ENCODE measurements around the gene AIFM1.
"Not testable (repeated sequence)": the region's sequence is repeated elsewhere in the genome, so short reads cannot be mapped to it uniquely, and the experiment has no call there.

The AIFM1 gene

DNA sequence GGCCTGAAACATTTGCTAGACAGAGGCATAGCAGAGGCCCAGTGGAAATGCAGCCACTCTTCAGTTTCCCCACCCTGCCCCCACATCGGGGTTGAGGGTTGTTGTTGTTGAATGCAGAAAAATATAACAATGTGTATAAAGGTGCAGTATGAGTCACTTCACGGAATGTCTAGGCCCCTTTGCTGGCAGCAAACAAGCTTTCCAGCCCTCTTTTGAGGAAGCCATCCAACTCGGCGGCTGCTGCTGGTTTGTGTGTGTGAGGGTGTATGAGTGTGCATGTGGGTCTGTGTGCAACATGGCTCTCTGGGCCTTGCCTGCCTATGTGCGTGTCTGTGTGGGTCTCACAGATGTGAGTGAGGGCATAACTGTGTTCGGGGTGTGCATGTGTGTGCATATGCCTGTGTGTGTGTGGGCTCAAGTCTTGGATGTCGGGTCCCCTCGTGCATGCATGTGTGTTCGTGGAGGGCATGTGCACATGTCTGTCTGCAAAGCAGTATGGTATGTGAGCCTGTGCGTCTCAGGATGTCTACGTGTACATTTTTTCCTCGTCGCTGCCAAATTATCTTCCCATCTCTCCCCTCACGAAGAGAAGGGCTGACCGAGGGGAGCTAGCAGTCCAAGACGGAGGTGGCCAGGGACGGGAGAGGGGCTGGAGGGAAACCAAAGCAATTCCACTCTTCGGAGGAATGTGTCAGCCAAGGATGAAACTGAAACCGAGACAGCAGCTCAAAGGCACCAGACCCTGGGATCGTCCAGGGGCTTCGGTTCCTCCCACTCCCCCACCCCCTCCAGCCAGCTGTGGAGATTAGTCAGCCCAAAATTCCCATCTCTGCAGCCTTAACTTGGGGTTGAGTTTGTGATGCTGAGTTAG is 47.0 kb downstream of the AIFM1 start:
- no peak for DNase-seq

DNA sequence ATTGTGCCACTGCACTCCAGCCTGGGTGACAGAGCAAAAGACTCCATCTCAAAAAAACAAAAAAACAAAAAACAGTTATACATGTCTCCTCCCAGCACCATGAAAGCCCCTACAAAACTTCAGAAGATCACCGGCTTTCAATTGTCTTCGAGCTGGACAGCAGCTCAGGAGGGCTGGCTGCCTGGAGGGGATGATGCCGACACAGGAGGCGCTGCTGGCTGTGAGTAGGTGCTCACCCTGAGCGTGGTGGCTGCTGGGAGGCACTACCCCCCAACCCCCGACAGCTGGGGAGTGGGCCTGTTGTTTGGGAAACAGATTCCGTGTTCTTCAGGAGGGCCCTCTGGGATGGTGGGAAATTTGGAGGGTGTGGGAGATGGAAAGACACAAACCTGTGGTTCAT is 48.5 kb downstream of the AIFM1 start:
- no peak for DNase-seq

DNA sequence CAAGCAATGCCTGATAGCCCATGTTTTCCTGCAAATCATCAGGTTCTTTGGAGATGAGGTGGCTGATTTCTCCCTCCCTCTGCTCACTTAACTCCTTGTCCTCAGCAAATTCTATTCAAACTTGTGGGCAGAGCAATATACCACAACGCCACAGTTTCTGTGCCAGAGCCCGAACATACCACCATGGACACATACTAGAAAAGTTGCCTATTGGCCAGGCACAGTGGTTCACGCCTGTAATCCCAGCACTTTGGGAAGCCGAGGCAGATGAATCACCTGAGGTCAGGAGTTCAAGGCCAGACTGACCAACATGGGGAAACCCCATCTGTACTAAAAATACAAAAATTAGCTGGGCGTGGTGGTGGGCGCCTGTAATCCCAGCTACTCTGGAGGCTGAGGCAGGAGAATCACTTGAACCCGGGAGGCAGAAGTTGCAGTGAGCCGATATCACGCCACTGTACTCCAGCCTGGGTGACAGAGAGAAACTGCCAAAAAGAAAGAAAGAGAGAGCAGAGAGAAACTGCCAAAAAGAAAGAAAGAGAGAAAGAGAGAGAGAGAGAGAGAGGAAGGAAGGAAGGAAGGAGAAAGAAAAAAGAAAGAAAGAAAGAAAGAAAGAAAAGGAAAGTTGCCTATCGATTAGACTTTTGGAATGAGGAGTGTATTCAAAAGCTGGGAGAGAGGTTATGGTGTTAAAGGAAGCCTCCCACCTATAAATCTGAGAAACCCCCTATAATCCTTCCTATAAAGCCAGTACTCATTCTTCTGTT is 50.3 kb downstream of the AIFM1 start:
- not testable (repeated sequence) for DNase-seq

DNA sequence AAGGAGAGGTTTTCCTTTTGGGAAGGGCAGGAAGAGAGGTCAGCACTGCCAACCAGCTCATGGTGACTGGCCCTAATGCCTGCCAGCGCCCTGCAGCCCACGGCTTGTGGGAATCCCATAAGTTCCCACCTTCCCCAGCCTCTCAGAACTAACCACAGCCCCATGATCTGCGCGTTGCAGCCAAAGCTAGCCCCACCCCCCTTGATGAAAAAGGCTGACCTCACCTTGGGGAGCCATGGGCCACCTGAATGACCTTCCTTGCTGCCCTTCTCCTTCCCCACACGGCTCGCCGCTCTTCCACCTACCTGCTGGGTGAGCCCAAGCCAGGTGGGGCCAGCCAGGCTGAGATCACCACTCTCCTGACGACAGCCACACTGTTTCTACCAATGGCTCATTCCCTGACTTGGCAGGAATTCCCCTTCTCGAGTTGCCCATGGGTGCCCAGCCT is 51.5 kb downstream of the AIFM1 start:
- DNase-seq: peak; percentile 75

DNA sequence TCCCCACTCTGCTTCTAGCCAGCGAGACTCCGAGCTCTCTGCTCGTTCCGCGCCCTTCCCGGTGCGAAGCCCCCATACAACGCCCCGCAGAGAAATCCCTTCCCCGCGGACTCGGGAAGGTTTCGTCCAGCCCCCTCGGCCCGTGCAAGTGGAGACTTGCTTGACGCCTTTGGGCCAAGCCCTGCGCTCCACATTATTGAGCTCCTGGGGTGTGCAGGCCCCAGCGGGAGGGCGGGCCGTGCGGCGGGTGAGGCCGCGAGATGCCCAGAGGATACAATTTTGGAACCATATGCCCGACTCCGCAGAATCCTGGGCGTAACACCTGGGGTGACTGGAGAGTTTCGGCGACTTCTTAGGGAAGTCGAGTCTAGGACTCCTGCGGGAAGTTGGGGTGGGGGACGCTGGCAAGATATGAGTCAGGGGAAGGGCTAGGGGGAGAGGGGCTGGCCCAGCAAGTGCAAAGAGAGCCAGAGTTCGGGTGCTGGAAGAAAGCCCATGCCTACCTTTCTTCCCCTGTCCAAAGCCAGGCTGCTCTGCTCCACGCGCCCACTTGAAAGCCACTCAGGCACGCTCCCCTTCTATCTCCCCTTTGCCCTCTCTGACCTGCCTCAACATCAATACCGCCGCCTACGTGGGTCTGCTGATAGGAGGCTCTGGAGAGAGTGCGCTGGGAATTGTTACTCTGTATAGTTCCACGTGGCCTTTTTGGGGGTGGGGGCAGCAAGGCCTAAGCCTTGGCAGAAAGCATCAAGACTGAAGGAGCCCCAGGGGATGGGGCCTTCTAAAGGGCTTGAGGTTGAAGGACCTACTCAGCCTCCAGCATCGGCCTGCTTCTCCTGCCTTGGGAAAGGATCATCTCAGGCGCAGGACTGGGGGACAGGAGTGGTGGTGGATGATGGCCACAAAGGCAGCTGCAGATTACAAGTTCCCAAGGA is 54.2 kb downstream of the AIFM1 start:
- DNase-seq: no peak

DNA sequence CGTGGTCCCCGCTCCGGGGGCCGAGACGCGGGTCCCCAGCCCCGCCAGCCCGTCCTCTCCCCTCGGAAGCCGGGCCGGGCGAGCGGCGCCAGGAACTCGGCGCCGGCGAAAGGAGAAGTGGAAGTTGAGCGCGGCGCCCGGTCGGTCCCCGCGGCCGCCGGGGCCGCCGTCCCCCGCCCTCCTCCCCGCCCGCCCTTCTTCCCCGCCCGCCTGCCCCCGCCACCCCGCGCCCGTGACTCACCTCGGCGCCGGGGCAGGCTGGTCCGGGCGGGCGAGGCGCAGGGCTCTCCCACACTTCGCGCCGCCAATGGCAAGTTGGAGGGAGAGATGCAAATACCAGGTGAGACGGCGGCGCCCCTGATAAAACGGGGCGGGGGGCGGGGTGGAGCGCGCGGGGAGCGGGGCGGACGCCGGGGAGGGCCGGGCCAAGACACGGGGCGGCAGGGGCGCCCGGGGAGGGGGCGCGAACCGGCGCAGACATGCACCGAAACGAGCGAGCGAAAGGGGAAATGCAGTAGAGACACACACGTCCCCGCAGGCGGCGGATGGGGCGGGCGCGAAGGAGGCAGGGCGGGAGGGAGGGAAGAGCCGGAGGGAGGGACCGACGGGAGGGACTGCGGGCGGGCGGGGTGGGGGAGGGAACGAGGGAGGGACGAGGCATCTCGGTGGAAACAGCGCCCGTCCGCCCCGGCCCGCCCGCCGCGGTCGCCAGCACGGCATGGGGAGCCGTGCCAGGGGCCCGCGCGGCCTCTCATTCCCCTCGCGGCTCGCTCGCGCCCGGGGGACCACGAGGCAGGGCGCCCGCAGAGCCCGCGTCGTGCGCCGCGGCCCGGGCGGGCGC is 55.0 kb downstream of the AIFM1 start, which contains the start of gene ELF4:
Gene ELF4, minus strand, starts transcription at position 119 of the 841 bp plus-strand sequence. CDS start 29,167 bp downstream, outside the sequence.
- DNase-seq: peak; percentile 14

DNA sequence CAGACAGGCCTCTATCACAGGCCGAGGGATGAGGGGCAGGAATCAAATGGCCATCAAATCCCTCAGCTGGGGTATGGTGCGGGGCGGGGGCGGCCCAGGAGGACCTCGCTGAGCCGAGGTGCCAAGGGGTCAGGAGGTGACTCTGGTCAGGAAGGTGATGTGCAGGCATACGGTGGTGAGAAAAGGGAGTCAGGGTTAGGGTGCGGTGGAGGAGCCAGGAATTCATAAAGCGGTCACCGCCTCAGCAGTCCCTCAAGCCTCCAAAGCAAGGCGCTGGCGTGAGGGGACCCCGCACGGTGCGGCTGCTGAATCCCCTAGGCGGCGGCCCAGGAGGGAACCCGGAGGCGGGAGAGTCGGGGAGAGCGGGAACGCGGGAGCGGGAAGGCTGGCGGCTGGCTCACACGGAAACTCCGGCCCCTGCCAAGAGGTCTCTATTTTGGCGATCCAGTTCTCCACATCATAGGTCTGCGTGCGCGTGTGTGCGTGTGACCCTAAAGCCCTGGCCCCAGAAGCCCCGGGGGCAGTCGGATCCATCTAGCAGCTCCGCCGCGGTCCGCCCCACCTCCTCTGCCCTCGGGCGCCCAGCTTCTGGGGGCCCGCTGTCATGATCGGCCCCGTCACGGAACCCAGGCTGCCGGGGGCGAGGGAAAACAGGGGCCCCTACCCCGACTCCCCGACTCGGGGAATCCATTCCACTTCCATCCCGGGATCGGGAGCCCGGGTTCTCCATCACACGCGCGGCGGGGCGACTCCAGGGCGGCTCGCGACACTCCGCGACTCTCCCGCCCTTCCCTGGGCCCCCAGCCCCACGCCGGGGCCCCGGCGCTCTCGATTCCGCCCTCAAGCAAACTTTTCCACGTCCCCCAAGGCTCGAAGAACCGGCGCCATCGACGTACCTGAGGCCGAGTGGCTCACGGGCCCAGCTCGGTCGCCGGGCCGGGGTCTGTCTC is 55.9 kb downstream of the AIFM1 start:
- no peak for DNase-seq

DNA sequence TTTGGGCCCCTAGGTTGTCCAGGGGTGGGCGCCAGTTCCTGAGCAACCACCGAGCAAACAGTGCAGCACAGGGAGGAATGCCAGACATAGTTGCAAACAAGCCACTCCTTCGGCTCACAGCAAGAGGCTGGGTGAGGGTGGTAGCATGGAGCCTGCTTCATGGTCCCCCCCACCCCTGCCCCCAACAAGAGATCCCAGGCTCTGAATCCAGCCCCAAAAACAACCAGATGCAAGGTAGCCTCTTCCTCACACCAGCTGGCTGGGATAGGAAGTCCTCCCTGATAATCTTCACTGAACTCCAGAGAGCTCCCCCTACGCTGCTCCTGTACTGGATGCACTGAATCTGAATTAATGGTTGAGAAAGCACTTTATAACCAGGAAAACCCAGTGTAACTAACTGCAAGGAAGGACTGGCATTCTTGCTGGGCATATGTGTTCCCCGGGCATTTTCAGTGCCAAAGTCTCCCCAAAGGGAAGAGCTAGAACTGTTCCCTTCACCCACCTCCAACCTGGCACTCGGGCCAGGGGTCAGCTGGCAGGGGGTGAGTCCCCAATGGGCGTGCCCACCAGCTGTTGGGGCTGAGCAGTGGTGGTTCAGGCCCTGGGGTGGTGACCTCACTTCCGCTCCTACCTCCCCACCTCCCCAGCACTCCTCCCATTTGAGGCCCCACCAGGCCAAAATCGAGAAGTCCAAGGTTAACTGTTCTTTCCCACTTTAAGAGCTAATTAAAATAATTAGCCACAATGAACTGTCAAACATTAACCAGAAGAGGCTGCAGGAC is 56.8 kb downstream of the AIFM1 start:
- DNase-seq: peak; percentile 6

DNA sequence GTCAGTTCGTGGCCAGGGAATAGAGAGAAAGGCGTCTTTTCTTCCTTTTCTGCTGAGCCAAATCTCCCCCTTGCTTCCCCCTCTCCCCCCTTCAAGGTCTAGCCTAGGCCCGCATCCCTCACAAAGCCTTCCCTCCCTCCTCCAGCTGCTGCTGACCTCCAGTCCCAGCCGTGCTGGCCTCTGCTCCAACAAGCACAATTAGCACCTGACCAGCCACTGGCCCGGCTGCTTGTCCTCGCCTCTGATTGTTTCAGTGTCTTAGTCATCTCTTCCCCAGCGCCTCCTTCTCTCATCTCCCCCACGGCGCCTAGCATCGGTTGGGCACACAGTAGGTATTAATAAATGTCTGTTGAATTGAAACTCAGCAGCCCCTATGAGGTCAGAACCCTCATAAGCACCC is 59.6 kb downstream of the AIFM1 start:
- no peak for DNase-seq

DNA sequence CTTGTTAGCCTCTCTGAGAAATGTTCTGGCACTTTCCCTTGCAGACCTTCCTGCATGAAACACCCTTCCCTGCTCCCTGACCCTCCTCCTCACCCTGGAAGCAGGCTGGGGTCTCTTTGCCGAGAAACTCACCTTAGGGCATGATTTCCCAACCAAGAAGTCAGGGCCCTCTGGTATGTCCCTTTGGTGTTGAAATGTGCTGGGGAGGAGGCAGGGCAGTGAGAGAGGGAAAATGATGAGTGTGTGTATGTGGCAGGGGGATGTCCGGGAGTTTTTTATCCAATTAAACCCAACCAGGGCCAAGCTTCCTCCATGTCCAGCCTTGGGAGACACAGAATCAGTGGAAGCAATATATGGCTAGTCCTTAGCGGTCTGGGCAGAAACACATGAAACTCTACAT is 60.4 kb downstream of the AIFM1 start:
- DNase-seq: no peak

DNA sequence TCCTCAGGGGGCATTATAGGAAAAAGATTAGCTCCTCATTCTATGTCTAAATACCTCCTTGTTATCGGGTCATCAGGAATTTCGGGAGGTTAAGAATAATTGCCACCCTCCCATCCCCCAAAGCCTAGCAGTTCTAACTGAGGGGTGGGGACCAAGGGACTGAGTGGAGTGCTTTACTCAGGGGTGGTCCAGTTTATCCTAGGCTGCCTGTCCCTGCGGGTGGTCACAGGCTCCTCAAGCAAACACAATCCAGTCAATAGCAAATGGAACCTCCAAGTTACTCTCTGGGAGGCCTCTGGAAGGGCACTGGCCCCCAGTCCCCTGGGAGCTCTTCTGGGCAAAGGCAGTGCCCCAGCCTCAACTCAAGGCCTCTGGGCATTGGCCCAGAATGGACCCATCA is 62.0 kb downstream of the AIFM1 start:
- DNase-seq: no peak

DNA sequence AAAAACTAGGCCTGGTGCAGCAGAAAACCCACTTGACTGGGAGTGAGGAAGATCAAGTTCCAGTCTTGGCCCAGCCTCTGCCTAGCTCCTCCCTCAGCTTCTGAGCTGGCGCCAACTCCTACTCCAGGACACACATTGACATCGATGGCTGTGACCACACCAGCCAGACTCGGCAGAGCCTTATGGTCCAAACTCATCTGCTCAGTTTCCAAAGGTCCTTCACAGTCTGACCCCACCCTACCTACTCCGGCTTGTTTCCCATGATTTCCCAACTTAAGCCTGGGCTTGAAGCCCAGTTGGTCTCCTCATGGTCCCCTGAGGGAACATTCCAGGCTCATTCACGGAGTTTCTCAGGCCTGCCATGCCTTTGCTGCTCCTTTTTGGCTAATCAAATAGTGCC is 65.5 kb downstream of the AIFM1 start:
- DNase-seq: peak; percentile 50

DNA sequence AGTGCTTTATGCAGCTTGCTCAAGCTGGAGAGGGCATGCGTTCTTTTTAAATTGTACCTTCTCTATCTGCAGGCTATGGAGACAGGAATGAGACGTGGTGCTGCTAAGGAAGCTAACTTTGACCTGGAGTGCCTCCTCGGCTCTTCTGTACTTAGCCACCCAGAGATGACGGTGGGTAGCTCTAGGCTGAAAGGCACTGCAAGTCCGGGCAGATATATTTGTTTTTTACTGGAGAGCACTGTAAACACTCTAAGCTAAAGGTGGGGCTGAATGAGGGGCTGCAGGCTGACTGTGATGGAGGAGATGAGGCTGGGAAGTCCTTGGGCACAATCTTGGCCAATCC is 67.5 kb downstream of the AIFM1 start:
- DNase-seq: no peak

DNA sequence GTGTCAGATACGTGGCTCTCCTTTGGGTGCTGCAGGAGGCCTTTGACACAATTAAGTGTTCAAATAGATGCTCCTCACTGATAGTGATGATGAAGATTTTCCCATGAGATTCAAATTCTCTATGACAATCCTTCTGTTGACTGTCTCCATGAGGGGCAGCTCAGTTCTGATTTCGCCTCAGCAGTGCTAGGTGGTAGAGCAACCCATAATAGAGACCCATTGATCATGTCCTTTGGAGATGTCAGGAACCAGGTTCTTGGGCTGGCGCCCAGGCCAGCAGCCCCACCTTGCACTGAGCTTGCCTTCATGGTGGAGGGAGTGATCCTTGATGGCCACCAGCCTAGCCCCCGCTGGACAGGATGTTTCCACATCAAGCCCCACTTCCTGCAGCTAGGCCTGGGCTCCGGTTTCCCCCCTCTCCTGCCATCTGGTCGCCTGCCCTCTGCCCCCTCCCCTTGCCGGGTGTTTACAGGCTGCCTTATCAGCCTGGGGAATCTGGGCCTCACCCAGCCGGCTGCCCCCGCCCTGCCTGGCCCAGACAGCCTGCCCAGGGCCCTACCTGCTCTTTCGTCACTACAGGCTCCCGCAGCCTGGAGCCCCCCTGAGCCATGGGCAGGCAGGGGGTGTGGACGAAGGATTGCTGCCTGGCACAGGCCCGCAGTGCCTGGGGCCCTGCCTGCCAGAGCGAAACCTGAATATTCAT is 68.0 kb downstream of the AIFM1 start:
- peak; percentile 7 for DNase-seq

DNA sequence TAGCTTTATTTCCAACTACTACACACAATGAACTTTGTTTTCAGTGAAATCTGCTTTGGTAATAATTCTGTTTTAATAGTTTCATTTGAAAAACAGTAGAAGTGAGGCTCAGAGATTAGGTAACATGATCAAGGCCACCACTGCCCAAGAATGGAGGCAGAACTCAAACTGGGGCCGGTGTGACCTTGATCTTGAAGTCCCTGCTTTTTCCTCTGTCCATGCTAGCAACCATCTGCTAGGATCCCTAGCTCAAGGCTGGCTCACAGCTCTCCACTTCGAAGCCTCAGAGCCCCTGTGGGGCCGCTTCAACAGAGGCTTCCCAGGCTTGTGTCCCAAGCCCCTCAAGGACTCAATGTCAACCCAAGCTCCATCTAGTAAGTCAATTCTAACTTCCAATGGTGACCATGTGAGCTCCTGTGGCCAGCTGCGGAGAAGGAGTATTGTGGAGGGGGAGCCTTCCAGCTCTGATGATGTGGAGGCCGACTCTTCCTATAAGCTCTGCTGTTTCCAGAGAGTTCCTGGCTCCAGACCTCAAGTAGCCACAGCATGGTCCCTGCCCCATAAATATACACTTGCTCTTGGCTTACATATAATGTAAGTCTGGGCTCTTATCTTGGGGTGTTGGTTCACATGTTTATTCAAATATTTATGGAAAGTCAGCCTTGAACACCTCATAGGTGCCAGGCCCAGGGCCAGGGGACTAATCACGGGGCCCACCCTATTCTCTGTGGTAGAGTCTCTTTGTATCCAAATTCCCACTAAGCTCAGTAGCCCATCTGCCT is 70.2 kb downstream of the AIFM1 start:
- DNase-seq: no peak

DNA sequence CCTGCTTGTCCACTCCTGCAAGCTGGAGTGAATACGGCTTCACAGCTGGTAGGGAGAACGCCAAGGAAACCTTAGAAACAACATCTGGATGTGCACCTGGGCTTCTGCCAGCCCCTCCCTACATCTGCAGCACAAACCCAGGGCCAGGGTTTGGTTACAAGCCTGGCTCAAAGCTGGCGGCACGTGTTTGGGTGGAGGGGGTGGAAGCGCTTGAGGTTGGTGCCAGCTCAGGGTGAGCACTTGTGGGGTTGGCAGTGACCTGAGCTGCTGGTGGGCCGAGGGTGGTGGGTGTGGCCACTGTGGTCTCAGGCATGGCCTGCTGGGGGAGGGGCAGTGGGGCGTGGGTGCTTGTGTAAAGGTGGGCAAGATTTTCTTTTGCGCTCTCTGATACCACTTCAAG is 70.9 kb downstream of the AIFM1 start:
- DNase-seq: peak; percentile 75

DNA sequence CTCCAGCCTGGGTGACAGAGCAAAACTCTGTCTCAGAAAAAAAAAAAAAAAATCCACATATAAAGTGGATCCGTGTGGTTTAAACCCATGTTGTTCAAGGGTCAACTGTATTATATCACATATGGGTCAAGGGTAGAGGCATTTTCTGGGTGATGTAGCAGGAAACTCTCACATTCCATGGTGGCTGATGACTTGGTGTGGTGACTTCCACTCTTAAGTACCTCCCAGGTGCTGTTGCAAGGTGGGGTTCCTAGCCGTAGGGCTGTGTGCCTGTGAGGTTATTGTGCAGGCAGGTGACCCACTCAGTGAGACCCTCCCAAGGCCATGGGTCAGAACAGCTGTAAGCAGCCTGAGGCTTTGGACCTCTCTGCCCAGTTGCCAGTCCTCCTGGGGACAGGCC is 72.4 kb downstream of the AIFM1 start:
- no peak for DNase-seq

DNA sequence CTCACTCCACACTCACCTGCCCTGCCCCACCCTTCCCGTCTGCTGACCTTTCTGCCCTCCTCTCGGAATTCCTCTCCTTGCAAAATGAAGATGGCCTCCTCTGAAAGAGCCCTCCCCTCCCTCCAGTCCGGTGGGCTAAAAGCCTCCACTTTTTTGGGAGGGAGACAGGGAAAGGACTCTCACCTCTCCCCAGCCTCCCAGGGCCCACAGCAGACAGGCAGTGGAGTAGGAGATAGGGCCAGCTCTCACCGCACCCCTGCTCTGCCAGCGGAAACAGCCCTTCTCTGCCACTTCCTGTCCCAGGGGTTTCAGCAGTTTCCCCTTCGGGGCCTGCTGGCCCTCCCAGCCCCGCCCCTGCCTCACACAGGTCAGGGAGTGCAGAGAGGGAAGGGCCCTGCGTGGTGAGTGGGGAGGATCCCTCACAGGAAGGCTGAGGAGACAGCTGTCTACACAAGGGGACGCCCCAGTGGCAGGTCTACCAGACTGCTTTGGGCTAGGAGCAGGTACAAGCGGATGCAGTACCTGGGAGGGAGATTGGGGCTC is 73.6 kb downstream of the AIFM1 start:
- no peak for DNase-seq

Data from NCI-H2029 (cell line).